HG03460 (cell line): ENCODE data around the gene UBQLN4.

Source experiments
- ATAC-seq: cut with Tn5 transposase; IDR thresholded peaks from one replicate; pipeline ENCODE4 v1.9.1; 2021; ENCODE audit not compliant: unreplicated experiment

UBQLN4 gene

GRCh38 chr1:156019946-156020292 is 33.7 kb downstream of the UBQLN4 start:
- ATAC-seq, result no peak

- no peak for ATAC-seq
These were observed 38.8 kb downstream of the UBQLN4 start for GRCh38 chr1:156014829-156015228.

- peak; percentile 78 for ATAC-seq
These were observed 41.4 kb downstream of the UBQLN4 start for GRCh38 chr1:156012051-156012817.

GRCh38 chr1:156009404-156009803 is 44.2 kb downstream of the UBQLN4 start:
- no peak for ATAC-seq

- no peak for ATAC-seq
These were observed 46.8 kb downstream of the UBQLN4 start for GRCh38 chr1:156006666-156007376.

GRCh38 chr1:156004843-156005584 is 48.6 kb downstream of the UBQLN4 start:
- ATAC-seq, result no peak

GRCh38 chr1:156003923-156004188 is 49.7 kb downstream of the UBQLN4 start:
- ATAC-seq, result no peak

- ATAC-seq, result no peak
These were observed 51.2 kb downstream of the UBQLN4 start for GRCh38 chr1:156002188-156002911.

- no peak for ATAC-seq
These were observed 51.9 kb downstream of the UBQLN4 start for GRCh38 chr1:156001662-156002171.

GRCh38 chr1:156001021-156001661 is 52.5 kb downstream of the UBQLN4 start:
- no peak for ATAC-seq

GRCh38 chr1:155999964-156000363 is 53.6 kb downstream of the UBQLN4 start:
- no peak for ATAC-seq

GRCh38 chr1:155996166-155996565 is 57.4 kb downstream of the UBQLN4 start:
- ATAC-seq, result no peak

- ATAC-seq, result no peak
These were observed 60.0 kb downstream of the UBQLN4 start for GRCh38 chr1:155993595-155993994.

GRCh38 chr1:155990005-155990739 is 63.4 kb downstream of the UBQLN4 start:
- ATAC-seq, result no peak

GRCh38 chr1:155989242-155990004 is 64.2 kb downstream of the UBQLN4 start:
- peak; percentile 43 for ATAC-seq
